KBM-7 (cell line): ENCODE measurements around the gene PPP1R3G.

ENCODE experiments used
- DNase-seq: peaks from one replicate; pipeline ENCODE4 v3.0.0-alpha.2; 2015
- in situ Hi-C: fragments of 300-500 bp; cut with MboI; formaldehyde crosslinking; loops from 2 replicates; pipeline ENCODE4 v1.14.3; 2020; ENCODE audit warnings: low sequenced_read_pairs, low pct_unique_long_range_greater_than_20kb, mixed read lengths

Gene PPP1R3G

DNA sequence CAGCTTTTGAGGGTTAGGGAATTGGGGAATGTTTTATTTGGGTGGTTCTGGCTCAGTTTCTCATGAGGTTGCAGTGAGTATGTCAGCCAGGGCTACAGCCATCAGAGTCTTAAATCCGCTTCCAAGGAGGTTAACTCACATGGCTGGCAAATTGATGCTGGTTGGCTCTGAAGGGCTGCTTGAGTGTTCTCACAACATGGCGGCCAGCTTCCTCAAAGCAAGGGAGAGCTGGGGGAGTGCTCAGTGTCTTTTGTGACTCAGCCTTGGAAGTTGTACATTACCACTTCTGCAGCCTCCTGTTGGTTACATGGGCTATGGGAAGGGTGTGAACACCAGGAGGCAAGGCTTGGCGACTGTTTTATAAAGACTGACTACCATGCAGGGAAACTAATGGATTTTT lies 17.8 kb upstream of the PPP1R3G start:
- in situ Hi-C loops, result no loop called here
- no peak for DNase-seq

DNA sequence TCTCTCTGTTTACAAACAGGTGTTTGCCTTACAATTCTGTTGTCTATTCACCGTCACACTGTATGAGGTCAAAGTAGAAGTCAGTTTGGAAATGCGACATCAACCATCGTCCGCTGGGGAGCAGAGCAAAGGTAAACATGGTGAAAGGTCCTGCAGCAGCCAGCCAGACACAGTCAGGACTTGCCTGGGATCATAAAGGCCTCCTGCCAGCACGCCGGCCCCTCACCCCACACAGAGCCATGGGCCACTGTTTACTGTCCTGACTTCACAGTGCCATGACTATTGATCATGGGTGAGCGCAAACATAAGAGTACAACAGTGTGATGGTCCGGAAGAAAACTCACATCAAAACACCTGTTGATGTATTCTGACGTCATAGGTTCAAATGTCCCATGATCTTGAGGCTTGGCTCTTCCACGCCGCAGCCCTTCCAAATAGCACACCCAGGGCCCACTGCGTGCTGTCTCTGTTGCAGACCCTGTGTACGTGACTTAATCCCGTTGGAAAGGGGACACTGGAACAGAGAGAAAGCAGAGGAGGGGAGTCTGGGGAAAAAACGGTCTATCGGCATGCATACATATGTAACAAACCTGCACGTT lies 16.9 kb upstream of the PPP1R3G start:
- DNase-seq, result no peak
- in situ Hi-C loops, result no loop called here

DNA sequence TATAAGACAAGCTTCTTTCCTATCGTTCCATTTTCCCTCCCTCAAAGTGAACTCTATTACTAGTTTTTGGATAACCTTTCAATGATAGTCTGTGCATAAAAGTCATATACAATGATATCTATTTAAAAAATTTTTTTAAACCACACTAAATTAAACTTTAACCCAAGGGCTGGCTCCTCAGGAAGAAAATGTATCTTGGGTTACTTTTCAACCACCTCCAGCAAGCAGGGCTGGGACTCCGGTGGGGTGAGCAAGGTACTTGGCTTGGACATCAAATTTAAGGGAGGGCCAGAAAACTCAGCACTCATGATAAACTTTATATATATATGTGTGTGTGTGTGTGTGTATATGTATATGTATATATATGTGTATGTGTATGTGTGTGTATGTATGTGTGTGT lies 13.9 kb upstream of the PPP1R3G start:
- no peak for DNase-seq
- in situ Hi-C loops, result no loop called here

DNA sequence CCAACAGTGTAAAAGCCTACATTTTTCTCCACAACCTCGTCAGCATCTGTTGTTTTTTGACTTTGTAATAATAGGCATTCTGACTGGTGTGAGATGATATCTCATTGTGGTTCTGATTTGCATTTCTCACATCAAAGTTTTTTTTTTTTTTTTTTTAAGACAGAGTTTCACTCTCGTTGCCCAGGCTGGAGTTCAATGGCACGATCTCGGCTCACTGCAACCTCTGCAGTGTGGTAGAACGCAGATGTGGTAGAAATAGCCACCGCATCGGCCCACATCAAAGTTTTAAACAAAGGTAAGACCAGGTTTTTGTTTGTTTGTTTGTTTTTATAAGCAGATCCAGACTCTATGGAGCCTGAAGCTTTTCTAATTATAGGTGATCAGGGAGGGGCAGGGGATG lies 12.7 kb upstream of the PPP1R3G start:
- no peak for DNase-seq
- in situ Hi-C loops, result no loop called here

DNA sequence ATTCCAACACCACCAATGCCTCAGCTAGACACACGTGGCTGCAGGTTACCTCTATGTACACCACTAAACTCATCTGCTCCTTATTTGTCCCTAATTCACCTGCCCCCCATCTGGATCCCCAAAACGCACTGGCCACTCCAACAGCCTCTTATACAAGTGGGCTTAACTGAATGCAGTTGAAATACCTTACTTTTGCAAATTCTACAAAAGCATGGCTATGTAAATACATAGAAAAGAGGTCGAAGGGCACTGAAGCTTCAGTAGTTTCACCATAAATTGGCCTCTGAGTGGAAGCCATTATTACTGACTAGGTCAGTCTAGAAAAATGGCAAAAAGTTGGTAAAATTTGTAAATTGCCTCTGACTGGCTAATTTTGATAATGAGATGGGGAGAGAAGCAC lies 11.1 kb upstream of the PPP1R3G start:
- in situ Hi-C loops, result no loop called here
- DNase-seq, result no peak

DNA sequence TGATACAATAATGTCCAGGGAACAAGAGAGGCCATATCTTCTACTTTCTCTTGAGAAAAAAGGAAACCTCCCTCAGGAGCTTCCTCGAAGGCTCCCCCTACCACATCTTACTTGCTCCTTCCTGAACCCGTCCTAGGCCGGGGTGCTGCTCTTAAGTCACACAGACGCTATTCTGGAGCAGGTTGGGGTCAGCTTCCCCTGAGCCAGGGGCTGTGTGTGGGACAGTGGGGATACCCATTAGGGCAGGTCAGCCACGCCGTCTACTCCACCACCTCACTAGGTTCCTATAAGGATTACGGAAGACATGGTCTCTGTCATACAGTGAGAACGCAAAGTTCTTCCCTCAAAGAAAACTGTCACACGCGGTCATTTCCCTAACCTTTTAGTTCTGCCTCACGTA lies 8.2 kb upstream of the PPP1R3G start:
- in situ Hi-C loops, result no loop called here
- DNase-seq, result no peak

DNA sequence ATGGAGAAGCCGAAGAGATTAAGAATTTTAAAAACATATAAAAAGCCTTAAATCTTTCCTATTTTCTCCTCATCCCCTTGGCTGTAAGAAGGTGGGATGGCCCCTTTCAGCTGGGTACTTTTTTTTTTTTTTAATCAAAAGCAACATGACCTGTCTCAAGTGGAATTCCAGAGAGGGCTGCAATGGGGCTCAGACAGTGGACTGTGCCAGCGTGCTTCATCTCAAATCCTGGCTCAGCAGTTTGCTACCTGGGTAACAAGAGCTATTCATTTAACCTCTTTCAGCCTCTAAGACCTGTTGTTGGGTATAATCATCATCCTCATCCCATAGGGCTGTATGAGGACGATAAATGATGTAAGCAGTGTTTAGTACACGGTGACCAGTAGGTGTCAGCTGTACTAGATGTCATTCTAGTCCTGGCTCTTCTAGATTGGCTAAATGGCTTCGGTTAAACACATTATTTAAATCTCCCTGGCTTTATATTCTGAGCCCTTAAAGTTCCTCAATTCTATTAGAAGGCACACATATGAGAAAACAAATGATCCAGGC lies 6.9 kb upstream of the PPP1R3G start:
- DNase-seq, result peak; percentile 35
- in situ Hi-C loops, result no loop called here

DNA sequence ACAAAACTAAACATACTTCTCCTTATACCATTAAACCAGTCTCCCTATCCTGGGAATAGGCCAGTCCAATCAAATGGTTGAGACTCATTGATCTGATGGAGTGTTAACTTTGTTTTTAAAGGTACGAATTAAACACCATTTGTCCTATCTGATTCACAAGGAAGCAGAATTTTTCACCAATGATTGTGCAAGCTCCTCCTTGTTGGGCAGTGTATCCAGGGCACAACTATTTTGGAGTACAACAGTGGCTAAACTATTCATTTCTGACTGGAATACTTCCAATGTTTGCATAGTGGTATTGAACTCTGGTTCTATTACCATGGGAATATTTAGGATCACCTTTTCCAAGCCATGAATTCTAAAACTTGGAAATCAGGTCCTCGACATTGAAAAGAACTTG lies 5.4 kb upstream of the PPP1R3G start:
- in situ Hi-C loops, result no loop called here
- no peak for DNase-seq

DNA sequence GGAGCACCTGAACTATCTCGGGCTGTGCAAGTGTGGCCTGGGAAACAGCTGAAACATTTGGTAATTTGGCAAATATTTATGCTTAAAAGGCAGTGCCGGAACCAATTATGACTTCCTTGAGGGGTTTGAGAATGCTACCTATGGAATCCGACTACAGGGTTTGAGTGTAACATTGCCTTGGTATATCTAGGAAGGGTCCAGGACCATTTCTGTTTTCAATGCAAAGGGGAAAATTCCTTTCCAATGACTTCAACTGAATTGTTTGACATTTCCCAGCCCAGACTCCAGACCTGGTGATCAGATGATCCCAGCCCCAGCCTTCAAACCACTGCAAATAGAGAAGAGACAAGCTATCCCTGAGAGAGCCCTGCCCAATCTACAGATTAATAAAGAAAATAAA lies 4.6 kb upstream of the PPP1R3G start:
- in situ Hi-C loops, result no loop called here
- no peak for DNase-seq

DNA sequence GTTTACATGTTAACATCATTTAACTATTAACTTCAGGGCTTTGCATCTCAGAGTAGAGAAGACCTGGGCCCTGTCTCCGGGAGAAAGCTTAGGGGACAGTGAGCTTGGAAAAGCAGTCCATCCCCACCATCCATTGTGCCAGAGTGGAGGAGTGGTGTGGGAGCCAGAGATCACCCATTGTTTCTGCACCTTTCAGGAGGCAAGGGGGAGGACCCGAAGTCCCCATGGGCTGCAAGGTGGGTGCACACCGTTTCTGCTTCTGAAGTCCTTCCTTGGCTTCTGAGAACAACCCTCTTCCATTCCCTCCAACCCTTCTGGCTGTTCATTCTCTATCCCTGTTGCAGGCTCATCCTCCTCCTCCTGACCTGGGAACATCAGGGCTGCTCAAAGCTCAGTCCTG lies 4.0 kb upstream of the PPP1R3G start:
- in situ Hi-C loops, result no loop called here

DNA sequence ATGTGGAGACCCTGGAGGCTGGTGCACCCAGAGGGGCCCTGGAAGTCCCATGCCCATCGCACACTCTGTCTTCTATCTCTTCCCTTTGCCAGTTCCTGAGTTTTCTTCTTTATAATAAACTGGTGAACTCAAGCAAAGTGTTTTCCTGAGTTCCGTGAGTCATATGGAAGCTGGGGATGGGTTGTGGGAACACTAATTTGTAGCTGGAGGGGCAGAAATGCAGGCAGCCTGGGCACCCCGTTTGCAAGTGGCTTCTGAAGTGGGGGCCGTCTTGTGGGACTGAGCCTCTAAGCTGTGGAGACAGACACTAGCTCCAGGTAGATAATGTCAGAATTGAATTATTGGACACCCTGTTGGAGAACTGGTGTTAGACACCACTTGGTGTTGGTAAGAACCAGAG lies 3.2 kb upstream of the PPP1R3G start:
- DNase-seq, result no peak
- in situ Hi-C loops, result no loop called here

More for the DNA sequence above, 4.0 kb upstream of the PPP1R3G start:
- DNase-seq, result no peak

DNA sequence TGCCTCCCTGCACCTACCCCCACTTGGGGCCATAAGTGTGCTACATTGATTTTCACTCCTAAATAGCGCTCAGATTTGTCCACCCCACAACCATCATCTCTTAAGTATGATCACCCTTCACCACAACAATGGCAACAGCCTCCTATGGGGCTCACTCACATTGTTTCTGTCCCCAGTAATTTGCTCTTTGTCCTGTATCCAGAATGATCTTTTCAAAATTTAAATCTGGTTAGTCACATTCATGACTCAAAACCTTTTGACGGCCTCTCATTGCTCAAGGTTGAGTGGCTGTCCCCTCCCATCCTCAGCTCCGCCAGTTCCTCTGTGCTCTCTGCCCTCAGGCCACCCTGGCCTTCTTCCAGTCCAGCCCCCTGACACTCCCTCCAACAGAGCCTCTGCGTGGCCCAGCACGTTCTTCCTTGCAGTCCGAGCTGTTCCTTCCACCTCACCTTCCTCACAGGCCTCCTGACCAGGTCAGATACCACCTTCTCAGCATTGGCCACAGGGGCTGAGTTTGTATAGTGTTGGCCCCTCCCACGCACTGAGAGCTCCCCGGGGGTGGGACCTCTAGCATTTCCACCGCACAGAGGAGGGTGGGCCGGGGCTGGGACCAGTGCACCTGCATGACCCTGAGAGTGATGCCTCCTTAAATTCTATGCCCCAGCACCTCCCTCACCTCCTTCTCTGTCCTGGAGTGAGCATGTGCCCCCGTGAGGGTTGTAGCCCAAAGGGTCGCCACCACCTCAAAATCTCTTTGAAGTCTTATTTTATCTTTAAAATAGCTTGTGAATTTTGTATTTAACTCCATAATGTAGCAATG lies 2.4 kb upstream of the PPP1R3G start:
- no peak for DNase-seq
- in situ Hi-C loops, result no loop called here

DNA sequence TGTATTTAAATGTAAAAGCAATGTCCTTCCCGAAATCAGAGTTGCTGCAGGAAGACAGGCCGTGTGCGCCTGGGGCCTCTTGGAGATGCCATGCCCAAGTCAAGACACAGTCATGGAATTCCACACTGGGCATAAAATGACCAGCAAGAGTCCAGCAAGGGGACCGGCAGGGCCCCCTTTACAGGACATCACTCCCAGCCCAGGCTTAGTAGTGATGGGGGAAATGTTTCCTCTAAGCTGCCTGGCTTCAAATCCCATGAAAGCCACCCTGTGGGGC lies 1.9 kb upstream of the PPP1R3G start:
- DNase-seq, result no peak
- in situ Hi-C loops, result no loop called here

DNA sequence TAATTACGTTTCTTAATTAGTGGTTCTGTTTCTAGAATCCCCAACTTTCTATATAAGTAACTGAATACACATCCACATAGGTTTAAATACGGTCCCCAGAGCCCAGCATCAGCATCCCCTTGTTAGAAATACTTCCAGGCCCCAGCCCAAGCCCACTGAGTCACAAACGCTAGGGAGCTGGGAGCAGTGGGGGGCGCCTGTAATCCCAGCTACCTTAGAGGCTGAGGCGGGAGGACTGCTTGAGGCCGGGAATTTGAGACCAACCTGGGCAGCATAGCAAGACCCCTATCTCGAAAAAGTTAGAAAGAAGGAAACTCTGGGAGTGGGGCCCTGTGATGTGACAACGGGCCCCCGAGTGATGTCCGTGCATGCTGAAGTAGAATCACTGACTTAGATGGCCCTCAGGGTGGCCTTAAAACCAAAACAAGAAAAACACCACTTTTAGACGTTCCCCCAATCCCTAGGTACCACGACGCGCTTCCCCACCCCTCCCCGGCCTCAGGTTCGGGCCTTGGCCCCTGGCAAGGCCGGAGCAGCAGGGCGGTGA lies 1.3 kb upstream of the PPP1R3G start:
- DNase-seq, result no peak
- in situ Hi-C loops, result no loop called here

DNA sequence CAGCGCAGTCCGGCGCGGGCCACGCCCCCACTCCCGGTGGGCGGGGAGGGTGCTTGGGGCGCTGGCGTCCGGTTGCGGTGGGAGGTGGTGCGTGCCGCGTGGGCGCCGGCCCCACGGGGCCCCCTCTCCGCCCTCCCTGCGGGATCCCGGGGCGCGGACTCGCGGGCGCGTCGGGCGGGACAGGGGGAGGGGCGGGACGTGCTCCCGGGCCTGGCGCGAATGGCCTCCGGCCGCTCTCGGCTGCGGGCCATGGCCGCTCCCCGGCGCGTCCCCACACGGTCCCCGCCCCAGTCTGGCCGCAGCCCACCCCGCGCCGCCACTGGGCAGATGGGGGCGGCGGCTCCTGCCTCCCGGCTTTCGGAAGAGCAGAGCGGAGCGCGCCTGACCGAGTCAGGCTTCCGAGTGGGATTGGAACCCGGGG lies 771 bp upstream of the PPP1R3G start:
- no peak for DNase-seq
- in situ Hi-C loops, result no loop called here

DNA sequence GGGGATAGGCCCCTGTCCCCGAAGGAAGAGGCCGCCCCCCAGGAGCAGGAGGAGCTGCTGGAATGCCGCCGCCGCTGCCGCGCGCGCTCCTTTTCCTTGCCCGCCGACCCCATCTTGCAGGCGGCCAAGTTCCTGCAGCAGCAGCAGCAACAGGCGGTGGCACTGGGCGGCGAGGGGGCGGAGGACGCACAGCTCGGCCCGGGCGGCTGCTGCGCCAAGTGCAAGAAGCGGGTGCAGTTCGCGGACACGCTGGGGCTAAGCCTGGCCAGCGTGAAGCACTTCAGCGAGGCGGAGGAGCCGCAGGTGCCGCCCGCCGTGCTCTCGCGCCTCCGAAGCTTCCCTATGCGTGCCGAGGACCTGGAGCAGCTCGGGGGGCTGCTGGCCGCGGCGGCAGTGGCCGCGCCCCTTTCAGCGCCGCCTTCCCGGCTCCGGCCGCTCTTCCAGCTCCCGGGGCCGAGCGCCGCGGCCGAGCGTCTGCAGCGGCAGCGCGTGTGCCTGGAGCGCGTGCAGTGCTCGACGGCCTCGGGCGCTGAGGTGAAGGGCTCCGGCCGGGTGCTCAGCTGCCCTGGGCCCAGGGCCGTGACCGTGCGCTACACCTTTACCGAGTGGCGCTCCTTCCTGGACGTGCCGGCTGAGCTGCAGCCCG lies 630 bp downstream of the PPP1R3G start:
- in situ Hi-C loops, result no loop called here
- no peak for DNase-seq

DNA sequence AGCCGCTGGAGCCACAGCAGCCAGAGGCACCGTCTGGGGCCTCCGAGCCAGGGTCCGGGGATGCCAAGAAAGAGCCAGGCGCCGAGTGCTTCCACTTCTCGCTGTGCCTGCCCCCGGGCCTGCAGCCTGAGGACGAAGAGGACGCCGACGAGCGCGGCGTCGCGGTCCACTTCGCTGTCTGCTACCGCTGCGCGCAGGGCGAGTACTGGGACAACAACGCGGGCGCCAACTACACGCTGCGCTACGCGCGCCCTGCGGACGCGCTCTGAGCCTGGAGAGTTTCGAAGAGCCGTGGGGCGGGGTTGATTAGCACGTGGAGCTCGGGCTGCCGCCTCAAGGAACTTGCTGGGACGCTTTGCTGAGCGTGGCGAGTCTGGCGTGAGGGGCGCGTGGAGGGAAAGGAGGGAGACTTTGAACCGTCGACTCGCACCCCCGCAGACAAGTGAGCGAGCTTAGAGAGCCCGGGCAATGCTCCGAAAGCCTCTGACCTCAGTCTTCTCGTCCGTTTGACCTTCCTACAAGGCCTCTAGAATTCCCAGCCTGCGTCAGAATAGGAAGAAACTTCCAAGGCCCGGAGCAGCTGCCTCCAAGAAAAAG lies 1.3 kb downstream of the PPP1R3G start:
- no peak for DNase-seq
- in situ Hi-C loops, result no loop called here

DNA sequence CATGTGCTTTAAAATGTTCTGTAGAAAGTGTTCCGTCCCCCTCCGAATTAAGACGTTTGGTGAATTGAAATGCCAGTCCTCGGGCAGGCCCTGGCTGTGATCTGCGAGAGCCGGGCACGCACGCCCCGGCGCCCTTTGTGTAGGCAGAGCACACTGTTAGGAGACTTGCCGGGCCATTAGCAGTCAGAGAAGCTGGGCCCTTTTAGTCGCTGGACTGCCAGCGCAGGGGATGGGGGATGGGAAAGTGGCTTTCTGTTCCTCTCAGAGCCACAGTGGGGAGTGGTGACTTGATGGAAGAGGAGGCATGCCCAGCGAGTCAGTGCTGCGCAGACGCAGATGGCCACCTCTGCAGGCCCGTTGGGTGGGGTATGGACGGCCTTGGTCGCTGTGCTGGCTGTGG lies 2.2 kb downstream of the PPP1R3G start:
- in situ Hi-C loops, result no loop called here
- no peak for DNase-seq

DNA sequence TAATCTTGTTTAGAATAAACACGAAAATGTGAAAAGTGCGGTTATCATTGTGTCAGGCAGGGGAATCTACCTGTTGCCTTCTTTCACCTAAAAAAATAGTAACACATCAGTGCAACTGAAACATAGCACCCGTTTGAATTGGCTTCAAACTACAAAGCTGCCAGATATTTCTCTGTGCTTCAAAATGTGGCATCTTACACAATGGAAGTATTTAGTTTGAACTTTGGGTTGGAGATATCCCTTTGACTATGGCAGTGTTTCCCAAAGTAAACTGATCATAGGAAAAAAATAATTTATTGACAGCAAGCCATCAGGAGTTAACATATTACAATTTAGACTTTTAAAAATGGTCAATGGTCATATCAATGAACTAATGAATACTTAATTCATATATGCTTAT lies 3.6 kb downstream of the PPP1R3G start:
- DNase-seq, result no peak
- in situ Hi-C loops, result no loop called here
